HG02798 (cell line): ENCODE results near the gene CNOT9.

Experiments used
- ATAC-seq: cut with Tn5 transposase; IDR thresholded peaks from one replicate; pipeline ENCODE4 v1.9.1; 2021; ENCODE audit warnings: mild to moderate bottlenecking; ENCODE audit not compliant: unreplicated experiment, poor library complexity

CNOT9 gene

GRCh38 chr2:218642786-218643185, 74.1 kb downstream of the CNOT9 start:
- ATAC-seq: no peak

- ATAC-seq: no peak
These were observed 75.2 kb downstream of the CNOT9 start for GRCh38 chr2:218643751-218644310.

- no peak for ATAC-seq
These were observed 76.1 kb downstream of the CNOT9 start for GRCh38 chr2:218644721-218645120.

- no peak for ATAC-seq
These were observed 76.5 kb downstream of the CNOT9 start for GRCh38 chr2:218645126-218645525.
